HG03354 (cell line): Measurements from ENCODE around the gene TMEM266.
"Not testable (repeated sequence)": the region's sequence is repeated elsewhere in the genome, so short reads cannot be mapped to it uniquely, and the experiment has no call there.

Experiments used
- ATAC-seq: cut with Tn5 transposase; IDR thresholded peaks from one replicate; pipeline ENCODE4 v1.9.1; 2021; ENCODE audit warnings: mild to moderate bottlenecking; ENCODE audit not compliant: unreplicated experiment, poor library complexity, severe bottlenecking

TMEM266 gene

GRCh38 chr15:76059320-76060117 is at the start of gene TMEM266:
TSS of gene TMEM266 (plus strand) at chr15:76059985. CDS start at chr15:76134264, 74,279 bp downstream.
- no peak for ATAC-seq

GRCh38 chr15:76010613-76011012 is 49.2 kb upstream of the TMEM266 start:
- no peak for ATAC-seq

GRCh38 chr15:76011627-76012551 is 47.9 kb upstream of the TMEM266 start, which contains the start of gene NRG4:
TSS of gene NRG4 (minus strand) at chr15:76012424. CDS start at chr15:76011230, 1,194 bp downstream.
- ATAC-seq = no peak

- ATAC-seq = not testable (repeated sequence)
These were observed 46.3 kb upstream of the TMEM266 start for GRCh38 chr15:76013470-76013869.

- ATAC-seq = no peak
These were observed 35.6 kb upstream of the TMEM266 start for GRCh38 chr15:76024021-76024768.

GRCh38 chr15:76032046-76032445 is 27.7 kb upstream of the TMEM266 start:
- no peak for ATAC-seq

- ATAC-seq = no peak
These were observed 26.3 kb upstream of the TMEM266 start for GRCh38 chr15:76033438-76033837.

- no peak for ATAC-seq
These were observed 25.7 kb upstream of the TMEM266 start for GRCh38 chr15:76034111-76034510.

- ATAC-seq = no peak
These were observed 24.2 kb upstream of the TMEM266 start for GRCh38 chr15:76035593-76035992.

- ATAC-seq = no peak
These were observed 21.3 kb upstream of the TMEM266 start for GRCh38 chr15:76038512-76038911.

GRCh38 chr15:76054201-76054600 is 5.6 kb upstream of the TMEM266 start:
- ATAC-seq = not testable (repeated sequence)

- ATAC-seq = peak; percentile 67
These were observed 2.9 kb upstream of the TMEM266 start for GRCh38 chr15:76056931-76057330.

- ATAC-seq = peak; percentile 36
These were observed 2.3 kb upstream of the TMEM266 start for GRCh38 chr15:76057332-76058000.

GRCh38 chr15:76058714-76059319 is 968 bp upstream of the TMEM266 start:
- no peak for ATAC-seq

- no peak for ATAC-seq
These were observed 569 bp downstream of the TMEM266 start for GRCh38 chr15:76060118-76060989.

GRCh38 chr15:76061700-76062099 is 1.9 kb downstream of the TMEM266 start:
- ATAC-seq = no peak

GRCh38 chr15:76062286-76062685 is 2.5 kb downstream of the TMEM266 start:
- ATAC-seq = no peak

- no peak for ATAC-seq
These were observed 4.6 kb downstream of the TMEM266 start for GRCh38 chr15:76064375-76064774.
